GM12878 (cell line): ENCODE measurements around the gene ARMS2. TPM values are rescaled to one million over a fixed set of nuclear protein-coding genes. Genes with fewer than 3 reads are reported as not detected.

Experiments used
- ATAC-seq: fragments of 200-7000 bp; cut with Tn5 transposase; 3 replicates; pipeline ENCODE4 v1.9.1; 2020; ENCODE audit warnings: mild to moderate bottlenecking, moderate library complexity
- BruUV-seq: library from RNA; stranded (reverse); fragments of 400-500 nt; replicated peaks from 2 replicates; lab custom pipeline; 2021; lab: Mats Ljungman, UMichigan
- CTCF ChIA-PET: fragments of 300-600 bp; sonication (Branson Sonifier 250); formaldehyde crosslinking; extraction: SDS; loops from one replicate; lab custom pipeline; 2021; ENCODE audit warnings: inconsistent platforms; lab: Yijun Ruan, JAX
- POLR2A ChIA-PET: fragments of 350-600 bp; formaldehyde crosslinking; extraction: SDS; loops from one replicate; lab custom pipeline; 2021; ENCODE audit warnings: inconsistent platforms; lab: Charles Lee
- RAD21 ChIA-PET: fragments of 300-600 bp; sonication (Branson Sonifier 250); formaldehyde crosslinking; loops from one replicate; lab custom pipeline; 2023; ENCODE audit warnings: antibody characterized with exemption; ENCODE audit not compliant: unreplicated experiment; lab: Charles Lee
- SMC1A ChIA-PET: fragments of 300-600 bp; sonication (Branson Sonifier 250); formaldehyde crosslinking; loops from one replicate; lab custom pipeline; 2023; ENCODE audit not compliant: unreplicated experiment, uncharacterized antibody; lab: Charles Lee
- DNase-seq: peaks from one replicate; pipeline ENCODE4 v3.0.0-alpha.2; 2011; ENCODE audit warnings: low read depth, low spot score
- FAIRE-seq: peaks from 3 replicates; lab custom pipeline; 2011; peaks lifted over from hg19 to GRCh38; lab: Jason Lieb, UNC
- H2AFZ ChIP-seq: 2 replicates; pipeline ENCODE4 v1.6.0; 2011; ENCODE audit warnings: low read depth, low read length, control low read depth; ENCODE audit not compliant: control insufficient read depth
- H3K27ac ChIP-seq: 2 replicates; pipeline ENCODE4 v1.5.1; 2011; ENCODE audit warnings: control low read depth; ENCODE audit not compliant: control insufficient read depth, insufficient read depth
- H3K27me3 ChIP-seq, 2 experiments: replicated peaks in 1 of 2; 2 replicates each; pipeline versions ENCODE4 v1.6.0 to v1.6.1; 2011; ENCODE audit warnings: low read length in 1 of 2; ENCODE audit not compliant: control insufficient read depth in 2 of 2, insufficient read depth in 2 of 2
- H3K36me3 ChIP-seq, 2 experiments: 2 replicates each; pipeline ENCODE4 v1.5.1; 2011; ENCODE audit warnings: low read length in 1 of 2; ENCODE audit not compliant: control insufficient read depth in 2 of 2, insufficient read depth in 2 of 2
- H3K4me1 ChIP-seq: 2 replicates; pipeline ENCODE4 v1.6.1; 2011; ENCODE audit warnings: mild to moderate bottlenecking, low read length, moderate library complexity, mixed read lengths; ENCODE audit not compliant: control insufficient read depth, insufficient read depth
- H3K4me2 ChIP-seq: 2 replicates; pipeline ENCODE4 v1.6.0; 2011; ENCODE audit warnings: control low read depth; ENCODE audit not compliant: control insufficient read depth, insufficient read depth
- H3K4me3 ChIP-seq: fragments of 200-600 bp; sonication (generic); 2 replicates; pipeline ENCODE4 v1.5.1; 2016
- H3K79me2 ChIP-seq: 2 replicates; pipeline ENCODE4 v1.6.0; 2011; ENCODE audit warnings: low read length; ENCODE audit not compliant: control insufficient read depth, insufficient read depth
- H3K9ac ChIP-seq: 2 replicates; pipeline ENCODE4 v1.8.0; 2011; ENCODE audit warnings: low read length, control low read depth, mixed read lengths; ENCODE audit not compliant: control insufficient read depth, insufficient read depth
- H3K9me3 ChIP-seq: replicated peaks from 3 replicates; pipeline ENCODE4 v1.5.1; 2011; ENCODE audit warnings: mild to moderate bottlenecking, low read length; ENCODE audit not compliant: control insufficient read depth, insufficient read depth
- H4K20me1 ChIP-seq: 2 replicates; pipeline ENCODE4 v1.6.0; 2011; ENCODE audit not compliant: control insufficient read depth, insufficient read depth
- CBFB ChIP-seq: IDR thresholded peaks from 2 replicates; pipeline ENCODE4 v1.6.1; 2016; ENCODE audit warnings: antibody characterized with exemption, low read depth
- CREB1 ChIP-seq: IDR thresholded peaks from 2 replicates; pipeline ENCODE4 v1.6.1; 2012; ENCODE audit warnings: low read depth, mild to moderate bottlenecking, inconsistent platforms
- E2F8 ChIP-seq: fragments of 450-650 bp; IDR thresholded peaks from 2 replicates; pipeline ENCODE4 v1.6.1; 2018; ENCODE audit warnings: mild to moderate bottlenecking, low read depth, moderate library complexity; ENCODE audit not compliant: partially characterized antibody
- ESRRA ChIP-seq: IDR thresholded peaks from 2 replicates; pipeline ENCODE4 v1.6.1; 2012; ENCODE audit warnings: mild to moderate bottlenecking, low read length, improper control_type of control experiment
- EZH2 ChIP-seq: IDR thresholded peaks from 2 replicates; pipeline ENCODE4 v1.6.1; 2012; ENCODE audit warnings: low read depth, mild to moderate bottlenecking, control low read depth, inconsistent platforms, low read length, borderline replicate concordance; ENCODE audit not compliant: control insufficient read depth
- HDAC2 ChIP-seq: fragments of 200-600 bp; sonication (generic); IDR thresholded peaks from 2 replicates; pipeline ENCODE4 v1.6.1; 2017
- MLLT1 ChIP-seq: fragments of 450-650 bp; IDR thresholded peaks from 2 replicates; pipeline ENCODE4 v1.6.1; 2016; ENCODE audit warnings: mild to moderate bottlenecking
- NFYB ChIP-seq: IDR thresholded peaks from 2 replicates; pipeline ENCODE4 v1.6.1; 2011; ENCODE audit warnings: low read depth, mild to moderate bottlenecking, low read length, improper control_type of control experiment, moderate library complexity; ENCODE audit not compliant: insufficient read depth
- NR2C1 ChIP-seq: fragments of 450-650 bp; IDR thresholded peaks from 2 replicates; pipeline ENCODE4 v1.6.1; 2017; ENCODE audit warnings: antibody characterized with exemption, mild to moderate bottlenecking, moderate library complexity
- RAD21 ChIP-seq: IDR thresholded peaks from 2 replicates; pipeline ENCODE4 v1.6.1; 2011; ENCODE audit warnings: mild to moderate bottlenecking, low read depth, low read length, moderate library complexity; ENCODE audit not compliant: insufficient read depth
- RELA ChIP-seq: fragments of 450-650 bp; IDR thresholded peaks from 2 replicates; pipeline ENCODE4 v1.8.0; 2014; ENCODE audit warnings: borderline replicate concordance; ENCODE audit not compliant: partially characterized antibody
- SUPT20H ChIP-seq: IDR thresholded peaks from 2 replicates; pipeline ENCODE4 v1.6.1; 2011; ENCODE audit warnings: low read depth, mild to moderate bottlenecking, low read length, moderate library complexity, borderline replicate concordance; ENCODE audit not compliant: control insufficient read depth
- TCF3 ChIP-seq: IDR thresholded peaks from 2 replicates; pipeline ENCODE4 v1.6.1; 2012; ENCODE audit warnings: low read depth, mild to moderate bottlenecking, low read length, borderline replicate concordance; ENCODE audit not compliant: insufficient read depth
- ZBED1 ChIP-seq: IDR thresholded peaks from 2 replicates; pipeline ENCODE4 v1.6.1; 2016; ENCODE audit warnings: borderline replicate concordance
- WGBS: methylation state at CpG from one replicate; pipeline ENCODE4 v1.1.6; 2016; ENCODE audit warnings: low lambda C conversion rate; ENCODE audit not compliant: insufficient replicate concordance, insufficient coverage; ENCODE audit errors: missing lambda C conversion rate; 5-methylcytosine and 5-hydroxymethylcytosine counted together
- in situ Hi-C: fragments of 300-500 bp; cut with MboI; formaldehyde crosslinking; loops from 9 replicates; pipeline ENCODE4 v1.14.3; 2018; ENCODE audit warnings: mixed read lengths
- intact Hi-C: fragments of 100-400 bp; cut with micrococcal nuclease; formaldehyde crosslinking; loops from one replicate; pipeline ENCODE4 v1.14.2; 2022; ENCODE audit not compliant: unreplicated experiment
- polyA plus RNA-seq, 11 experiments: library from polyadenylated mRNA; depleted of rRNA in 4 of 11; unstranded in 6 of 11; stranded (reverse) in 5 of 11; fragments of >200 nt; fragmentation: Nextera tagmentation in 4 of 11; fragmentation: Illumina TruSeq in 1 of 11; extraction: Ambion mirVana in 4 of 11; extraction: Trizol in 1 of 11; gene quantifications; 1 replicate in 1 of 11; 2 replicates in 10 of 11; pipeline versions ENCODE4 v1.2.1 to v1.2.3, GENCODE V29; 2011 to 2016; ENCODE audit warnings: inconsistent platforms in 2 of 11, missing spikeins in 2 of 11, low read depth in 1 of 11
- total RNA-seq, 4 experiments: library from RNA; depleted of rRNA in 3 of 4; stranded (reverse); fragments of >200 nt in 3 of 4; fragmentation: Illumina TruSeq in 1 of 4; extraction: Trizol in 1 of 4; gene quantifications; 2 replicates each; pipeline versions ENCODE4 v1.2.1 to v1.2.3, GENCODE V29; 2013 to 2021
- TF ChIP-seq, protein P1 (sequence below): IDR thresholded peaks from 2 replicates; pipeline ENCODE4 v1.6.1; 2012; ENCODE audit warnings: low read depth, low read length, improper control_type of control experiment

The ARMS2 gene
- total and polyA plus RNA-seq, 10 of the 15 experiments (the other 5 are each of a cell fraction or from before 2014, with no cell fraction given) = not detected

GRCh38 chr10:122497241-122497640, 42.8 kb downstream of the ARMS2 start:
- no peak for TF ChIP-seq ESRRA
- no peak for TF ChIP-seq SUPT20H
- no peak for TF ChIP-seq TCF3
- TF ChIP-seq EZH2 = no peak
- no peak for TF ChIP-seq CREB1
- TF ChIP-seq ZBED1 = no peak
- TF ChIP-seq, protein P1, sequence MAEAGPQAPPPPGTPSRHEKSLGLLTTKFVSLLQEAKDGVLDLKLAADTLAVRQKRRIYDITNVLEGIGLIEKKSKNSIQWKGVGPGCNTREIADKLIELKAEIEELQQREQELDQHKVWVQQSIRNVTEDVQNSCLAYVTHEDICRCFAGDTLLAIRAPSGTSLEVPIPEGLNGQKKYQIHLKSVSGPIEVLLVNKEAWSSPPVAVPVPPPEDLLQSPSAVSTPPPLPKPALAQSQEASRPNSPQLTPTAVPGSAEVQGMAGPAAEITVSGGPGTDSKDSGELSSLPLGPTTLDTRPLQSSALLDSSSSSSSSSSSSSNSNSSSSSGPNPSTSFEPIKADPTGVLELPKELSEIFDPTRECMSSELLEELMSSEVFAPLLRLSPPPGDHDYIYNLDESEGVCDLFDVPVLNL = no peak
- TF ChIP-seq RAD21 = no peak
- TF ChIP-seq MLLT1 = no peak
- no peak for TF ChIP-seq E2F8
- no peak for TF ChIP-seq NFYB
- TF ChIP-seq HDAC2 = no peak
- no peak for TF ChIP-seq RELA
- no peak for TF ChIP-seq NR2C1
- TF ChIP-seq CBFB = no peak
- FAIRE-seq = no peak
- intact Hi-C loops = no loop called here
- POLR2A ChIA-PET = no interaction called here
- H3K79me2 ChIP-seq = no peaks in the 10 kb centered on the region
- SMC1A ChIA-PET = no interaction called here
- DNase-seq = no peak
- no peak for ATAC-seq
- H3K27ac ChIP-seq = no peak overlapping the region
- H3K36me3 ChIP-seq = no peaks in the 10 kb centered on the region
- in situ Hi-C loops = no loop called here
- H2AFZ ChIP-seq = no peak overlapping the region
- RAD21 ChIA-PET = no interaction called here
- CTCF ChIA-PET = interaction anchor here (1.8 kb wide), 1 partner anchor 62 kb away, joined by 5 read pairs; no protein-coding TSS in a partner anchor
- H3K4me1 ChIP-seq = no peaks in the 10 kb centered on the region
- H4K20me1 ChIP-seq = no peaks in the 10 kb centered on the region
- no peak overlapping the region for H3K4me3 ChIP-seq
- no peak overlapping the region for H3K9ac ChIP-seq
- peaks cover 0 to 5% of the 10 kb centered on the region in 2 experiments for H3K27me3 ChIP-seq
- H3K9me3 ChIP-seq = no peaks in the 10 kb centered on the region
- BruUV-seq = no TSS peak
- no peak overlapping the region for H3K4me2 ChIP-seq
- 9% methylated on average over 2 of the region's 2 CpGs for WGBS
